ENCODE data around the gene CDH4. TPM values are rescaled to one million over a fixed set of nuclear protein-coding genes. Genes with fewer than 3 reads are reported as not detected.

CDH4 gene
- total RNA-seq, 1 experiment from 2014 or later, result not detected

DNA sequence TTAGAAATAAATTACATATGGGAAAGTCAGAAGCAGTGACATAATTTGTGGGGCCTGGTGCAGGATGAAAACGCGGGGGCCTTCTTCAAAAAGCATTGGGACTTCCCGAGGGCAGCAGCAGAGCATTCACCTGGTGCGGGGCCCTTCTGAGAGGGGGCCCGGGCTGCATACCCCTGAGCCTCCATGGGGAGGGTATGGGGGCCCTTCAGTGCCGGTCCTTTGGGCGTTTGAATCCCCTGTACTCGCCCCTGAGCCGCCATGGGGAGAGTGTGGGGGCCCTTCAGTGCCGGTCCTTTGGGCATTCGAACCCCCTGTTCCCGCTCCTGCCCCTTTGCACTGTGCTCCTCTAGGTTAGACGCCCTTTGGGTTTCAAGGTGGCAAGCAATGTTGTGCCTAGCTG lies 283.5 kb downstream of the CDH4 start:
- intact Hi-C loops (cut with micrococcal nuclease; ENCODE audit: unreplicated experiment), result no loop called here
- TF ChIP-seq, protein P1, sequence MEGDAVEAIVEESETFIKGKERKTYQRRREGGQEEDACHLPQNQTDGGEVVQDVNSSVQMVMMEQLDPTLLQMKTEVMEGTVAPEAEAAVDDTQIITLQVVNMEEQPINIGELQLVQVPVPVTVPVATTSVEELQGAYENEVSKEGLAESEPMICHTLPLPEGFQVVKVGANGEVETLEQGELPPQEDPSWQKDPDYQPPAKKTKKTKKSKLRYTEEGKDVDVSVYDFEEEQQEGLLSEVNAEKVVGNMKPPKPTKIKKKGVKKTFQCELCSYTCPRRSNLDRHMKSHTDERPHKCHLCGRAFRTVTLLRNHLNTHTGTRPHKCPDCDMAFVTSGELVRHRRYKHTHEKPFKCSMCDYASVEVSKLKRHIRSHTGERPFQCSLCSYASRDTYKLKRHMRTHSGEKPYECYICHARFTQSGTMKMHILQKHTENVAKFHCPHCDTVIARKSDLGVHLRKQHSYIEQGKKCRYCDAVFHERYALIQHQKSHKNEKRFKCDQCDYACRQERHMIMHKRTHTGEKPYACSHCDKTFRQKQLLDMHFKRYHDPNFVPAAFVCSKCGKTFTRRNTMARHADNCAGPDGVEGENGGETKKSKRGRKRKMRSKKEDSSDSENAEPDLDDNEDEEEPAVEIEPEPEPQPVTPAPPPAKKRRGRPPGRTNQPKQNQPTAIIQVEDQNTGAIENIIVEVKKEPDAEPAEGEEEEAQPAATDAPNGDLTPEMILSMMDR (IDR thresholded peaks at IDR 0.05; ENCODE audit: insufficient read depth in 1 of 2, low read depth in 1 of 2, low read length in 1 of 2, severe bottlenecking in 1 of 2, unreplicated experiment in 1 of 2), result no peak
- CTCF ChIA-PET, result no interaction called here
- Histone ChIP-seq H3K4me3 (ENCODE audit: low read depth, low read length) (no peak overlapping the region), H3K4me1 (no peaks in the 10 kb centered on the region), H3K27me3 (replicated peaks; ENCODE audit: control insufficient read depth, insufficient read depth, low read length) (no peaks in the 10 kb centered on the region), H3K9me3 (no peaks in the 10 kb centered on the region), H3K36me3 (ENCODE audit: control insufficient read depth, insufficient read depth, low read length) (no peaks in the 10 kb centered on the region)
- no peaks in the 10 kb centered on the region for H3K9me3 Mint-ChIP-seq (ENCODE audit: unreplicated experiment)
- H3K4me1 Mint-ChIP-seq (ENCODE audit: low read depth, unreplicated experiment), result no peaks in the 10 kb centered on the region
- POLR2A ChIA-PET, result no interaction called here
- DNase-seq, result no peak
- no peaks in the 10 kb centered on the region for H3K36me3 Mint-ChIP-seq (ENCODE audit: insufficient read depth, unreplicated experiment)
- no peak overlapping the region for H3K4me3 Mint-ChIP-seq (ENCODE audit: unreplicated experiment)
- BruUV-seq (replicated peaks), result no TSS peak
- peaks cover 48% of the 10 kb centered on the region for H3K27me3 Mint-ChIP-seq (ENCODE audit: insufficient read depth, unreplicated experiment)
- no peak overlapping the region for H3K27ac Mint-ChIP-seq (ENCODE audit: unreplicated experiment)

DNA sequence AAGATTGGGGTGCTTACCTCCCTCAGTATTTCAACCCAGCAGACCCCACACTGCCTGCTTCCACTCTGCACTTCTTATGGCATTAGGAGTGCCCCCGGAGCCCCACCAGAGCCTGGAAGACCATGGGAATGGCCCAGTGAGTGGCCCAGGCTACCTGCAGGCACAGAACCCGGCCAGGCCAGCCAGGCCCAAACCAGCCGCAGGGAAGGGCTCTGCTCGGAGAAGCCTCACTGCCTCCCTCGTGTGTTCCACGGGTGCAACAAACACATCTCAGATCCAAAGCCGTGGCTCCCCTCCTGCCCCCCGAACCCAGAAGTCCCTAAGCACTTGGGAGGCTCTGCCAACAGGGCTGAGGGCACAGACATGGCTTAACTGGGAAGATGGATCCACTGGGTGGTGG lies 283.9 kb downstream of the CDH4 start:
- H3K4me3 Mint-ChIP-seq (ENCODE audit: unreplicated experiment), result no peak overlapping the region

DNA sequence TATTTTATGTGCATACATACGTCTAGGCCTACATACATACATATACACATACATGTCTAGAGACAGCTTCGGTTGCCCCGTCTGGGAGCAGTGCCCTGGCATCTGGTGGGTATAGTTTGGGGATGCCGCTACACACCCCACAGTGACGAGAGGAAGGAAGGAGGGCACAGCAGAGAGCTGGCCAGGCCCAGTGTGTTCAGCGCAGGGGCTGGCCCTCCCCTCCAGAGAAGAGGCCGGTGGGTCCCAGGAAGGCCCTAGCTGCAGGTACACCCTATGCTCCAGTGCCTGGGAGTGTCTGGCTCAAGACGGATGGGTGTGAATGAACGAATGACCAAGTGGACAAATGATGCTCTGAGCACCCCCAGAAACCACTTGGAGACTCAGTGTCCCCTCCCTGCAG lies 284.6 kb downstream of the CDH4 start:
- Histone ChIP-seq H3K36me3 (ENCODE audit: control insufficient read depth, insufficient read depth, low read length) (no peaks in the 10 kb centered on the region), H3K27me3 (replicated peaks; ENCODE audit: control insufficient read depth, insufficient read depth, low read length) (no peaks in the 10 kb centered on the region), H3K4me1 (no peaks in the 10 kb centered on the region), H3K4me3 (ENCODE audit: low read depth, low read length) (no peak overlapping the region), H3K9me3 (no peaks in the 10 kb centered on the region)
- POLR2A ChIA-PET, result no interaction called here
- Mint-ChIP-seq H3K9me3 (ENCODE audit: unreplicated experiment) (no peaks in the 10 kb centered on the region), H3K27me3 (ENCODE audit: insufficient read depth, unreplicated experiment) (peaks cover 53% of the 10 kb centered on the region), H3K4me1 (ENCODE audit: low read depth, unreplicated experiment) (no peaks in the 10 kb centered on the region), H3K4me3 (ENCODE audit: unreplicated experiment) (no peak overlapping the region), H3K27ac (ENCODE audit: unreplicated experiment) (no peak overlapping the region), H3K36me3 (ENCODE audit: insufficient read depth, unreplicated experiment) (no peaks in the 10 kb centered on the region)
- no peak for DNase-seq
- BruUV-seq (replicated peaks), result no TSS peak
- intact Hi-C loops (cut with micrococcal nuclease; ENCODE audit: unreplicated experiment), result no loop called here
- CTCF ChIA-PET, result no interaction called here
- TF ChIP-seq, protein P1 (IDR thresholded peaks at IDR 0.05; ENCODE audit: insufficient read depth in 1 of 2, low read depth in 1 of 2, low read length in 1 of 2, severe bottlenecking in 1 of 2, unreplicated experiment in 1 of 2), result no peak

More for the DNA sequence above, 283.9 kb downstream of the CDH4 start:
- Histone ChIP-seq H3K36me3 (ENCODE audit: control insufficient read depth, insufficient read depth, low read length) (no peaks in the 10 kb centered on the region), H3K9me3 (no peaks in the 10 kb centered on the region), H3K4me1 (no peaks in the 10 kb centered on the region), H3K4me3 (ENCODE audit: low read depth, low read length) (no peak overlapping the region), H3K27me3 (replicated peaks; ENCODE audit: control insufficient read depth, insufficient read depth, low read length) (no peaks in the 10 kb centered on the region)
- no peaks in the 10 kb centered on the region for H3K36me3 Mint-ChIP-seq (ENCODE audit: insufficient read depth, unreplicated experiment)
- H3K27me3 Mint-ChIP-seq (ENCODE audit: insufficient read depth, unreplicated experiment), result peaks cover 52% of the 10 kb centered on the region
- no TSS peak for BruUV-seq (replicated peaks)
- TF ChIP-seq, protein P1 (IDR thresholded peaks at IDR 0.05; ENCODE audit: insufficient read depth in 1 of 2, low read depth in 1 of 2, low read length in 1 of 2, severe bottlenecking in 1 of 2, unreplicated experiment in 1 of 2), result no peak
- H3K4me1 Mint-ChIP-seq (ENCODE audit: low read depth, unreplicated experiment), result no peaks in the 10 kb centered on the region
- DNase-seq, result no peak
- no peak overlapping the region for H3K27ac Mint-ChIP-seq (ENCODE audit: unreplicated experiment)
- no peaks in the 10 kb centered on the region for H3K9me3 Mint-ChIP-seq (ENCODE audit: unreplicated experiment)
- CTCF ChIA-PET, result no interaction called here
- intact Hi-C loops (cut with micrococcal nuclease; ENCODE audit: unreplicated experiment), result no loop called here
- POLR2A ChIA-PET, result no interaction called here
